Breast epithelium (tissue), 4 donors: Measurements from ENCODE around the gene CXCL12. TPM values are rescaled to one million over a fixed set of nuclear protein-coding genes. Genes with fewer than 3 reads are reported as not detected.

Experiments used
- DNase-seq, 2 donors: peaks; one replicate each; pipeline ENCODE4 v3.0.0-alpha.2; 2019; ENCODE audit warnings: low spot score in 2 of 2
- H3K27ac ChIP-seq, 2 donors: fragments of 200-600 bp; sonication (generic) in 1 of 2; one replicate each; pipeline ENCODE4 v1.5.1; 2016 to 2019; ENCODE audit warnings: mild to moderate bottlenecking in 1 of 2
- H3K27me3 ChIP-seq, 2 donors: fragments of 200-600 bp; sonication (generic) in 1 of 2; one replicate each; pipeline versions ENCODE4 v1.5.1 to v1.6.0; 2017 to 2019; ENCODE audit warnings: control low read depth in 1 of 2, mild to moderate bottlenecking in 1 of 2
- H3K36me3 ChIP-seq: fragments of 200-600 bp; one replicate; pipeline ENCODE4 v1.5.1; 2019
- H3K4me1 ChIP-seq, 2 donors: fragments of 200-600 bp; sonication (generic); one replicate each; pipeline ENCODE4 v1.5.1; 2016 to 2019; ENCODE audit warnings: control low read depth in 1 of 2
- H3K4me3 ChIP-seq, 3 donors: fragments of 200-600 bp; sonication (generic); 1 replicate in 2 of 3; 2 replicates in 1 of 3; pipeline ENCODE4 v1.5.1; 2016 to 2019; ENCODE audit warnings: mild to moderate bottlenecking in 3 of 3, moderate library complexity in 2 of 3
- H3K9me3 ChIP-seq, 2 donors: fragments of 200-600 bp; sonication (generic) in 1 of 2; one replicate each; pipeline ENCODE4 v1.5.1; 2016 to 2019; ENCODE audit warnings: control low read depth in 1 of 2
- POLR2A ChIP-seq: fragments of 450-650 bp; IDR thresholded peaks from one replicate; pipeline ENCODE4 v1.6.1; 2016; ENCODE audit warnings: antibody characterized with exemption, mild to moderate bottlenecking, moderate library complexity
- POLR2AphosphoS5 ChIP-seq, 3 donors: sonication (generic); formaldehyde crosslinking; IDR thresholded peaks; one replicate each; pipeline ENCODE4 v1.6.1; 2017; ENCODE audit warnings: antibody characterized with exemption in 3 of 3
- intact Hi-C: fragments of 100-400 bp; cut with DNase I; formaldehyde crosslinking; loops from one replicate; pipeline ENCODE4 v1.15.1; 2023; ENCODE audit warnings: low total_unique reads
- total RNA-seq, 3 donors: library from RNA; depleted of rRNA; stranded (reverse); fragments of >200 nt; gene quantifications; one replicate each; pipeline ENCODE4 v1.1.0, GENCODE V29; 2016
- TF ChIP-seq, protein P1 (sequence below), 3 donors: fragments of 450-650 bp; IDR thresholded peaks; one replicate each; pipeline ENCODE4 v1.5.1; 2016 to 2017; ENCODE audit warnings: antibody characterized with exemption in 3 of 3, mild to moderate bottlenecking in 3 of 3, moderate library complexity in 3 of 3

The CXCL12 gene
- total RNA-seq, 3 donors from 2014 or later = 66.4 to 164 (median 103) TPM

DNA sequence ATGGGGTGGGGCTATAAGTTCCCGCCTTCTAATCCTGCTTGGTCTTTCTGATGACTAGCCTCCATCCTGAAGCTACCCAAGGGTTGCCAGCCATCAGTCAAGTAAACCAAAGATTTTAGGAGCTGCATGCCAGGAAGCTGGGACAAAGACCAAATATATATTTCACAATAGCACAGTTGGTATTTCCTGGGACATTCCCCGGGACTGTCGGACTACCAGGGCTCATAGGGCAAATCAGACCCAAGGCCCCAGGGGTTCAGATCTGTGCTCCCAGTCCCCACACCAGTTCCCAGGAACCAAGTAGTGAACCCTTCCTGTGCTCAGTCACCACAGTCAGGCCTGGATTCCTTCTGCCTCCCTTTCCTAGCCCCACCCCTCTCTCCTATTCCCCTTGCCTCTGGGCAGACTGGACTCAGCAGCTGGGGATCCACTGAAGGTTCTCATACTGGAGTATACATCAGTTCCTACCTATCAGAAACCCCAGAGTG, 5.7 kb upstream of the CXCL12 start:
- TF ChIP-seq POLR2A (no peak), POLR2AphosphoS5 (IDR thresholded peaks at IDR 0.05) (no peak)
- TF ChIP-seq, protein P1, sequence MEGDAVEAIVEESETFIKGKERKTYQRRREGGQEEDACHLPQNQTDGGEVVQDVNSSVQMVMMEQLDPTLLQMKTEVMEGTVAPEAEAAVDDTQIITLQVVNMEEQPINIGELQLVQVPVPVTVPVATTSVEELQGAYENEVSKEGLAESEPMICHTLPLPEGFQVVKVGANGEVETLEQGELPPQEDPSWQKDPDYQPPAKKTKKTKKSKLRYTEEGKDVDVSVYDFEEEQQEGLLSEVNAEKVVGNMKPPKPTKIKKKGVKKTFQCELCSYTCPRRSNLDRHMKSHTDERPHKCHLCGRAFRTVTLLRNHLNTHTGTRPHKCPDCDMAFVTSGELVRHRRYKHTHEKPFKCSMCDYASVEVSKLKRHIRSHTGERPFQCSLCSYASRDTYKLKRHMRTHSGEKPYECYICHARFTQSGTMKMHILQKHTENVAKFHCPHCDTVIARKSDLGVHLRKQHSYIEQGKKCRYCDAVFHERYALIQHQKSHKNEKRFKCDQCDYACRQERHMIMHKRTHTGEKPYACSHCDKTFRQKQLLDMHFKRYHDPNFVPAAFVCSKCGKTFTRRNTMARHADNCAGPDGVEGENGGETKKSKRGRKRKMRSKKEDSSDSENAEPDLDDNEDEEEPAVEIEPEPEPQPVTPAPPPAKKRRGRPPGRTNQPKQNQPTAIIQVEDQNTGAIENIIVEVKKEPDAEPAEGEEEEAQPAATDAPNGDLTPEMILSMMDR (IDR thresholded peaks at IDR 0.05) = no peak

DNA sequence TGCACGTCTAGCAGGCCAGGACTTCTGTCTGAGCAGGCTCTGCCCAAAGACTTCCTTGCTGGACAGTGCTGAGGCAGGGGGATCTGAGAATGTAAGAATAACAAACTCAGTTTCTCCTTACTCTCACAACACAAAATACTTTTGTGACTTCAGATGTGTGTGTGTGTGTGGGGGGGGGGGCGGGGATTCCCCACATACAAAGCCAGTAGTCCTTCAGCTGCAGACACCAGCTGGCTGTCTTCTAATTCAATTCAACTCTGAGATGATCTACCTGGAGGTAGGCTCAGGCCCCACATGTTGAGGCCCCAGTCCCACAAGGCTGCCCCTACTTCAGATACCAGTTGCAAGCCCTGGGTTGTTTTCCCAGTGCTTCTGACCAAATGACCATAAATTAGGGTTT, 4.7 kb upstream of the CXCL12 start:
- Histone ChIP-seq H3K36me3 (no peaks in the 10 kb centered on the region), H3K27ac (no peak overlapping the region), H3K4me3 (no peak overlapping the region), H3K4me1 (no peaks in the 10 kb centered on the region), H3K27me3 (peaks cover 0 to 18% of the 10 kb centered on the region in 2 donors), H3K9me3 (no peaks in the 10 kb centered on the region)
- intact Hi-C loops = no loop called here
- TF ChIP-seq, protein P1 (IDR thresholded peaks at IDR 0.05) = no peak
- TF ChIP-seq POLR2AphosphoS5 (IDR thresholded peaks at IDR 0.05) (no peak), POLR2A (no peak)
- no peak for DNase-seq

More for the DNA sequence above, 5.7 kb upstream of the CXCL12 start:
- intact Hi-C loops = no loop called here
- no peaks in the 10 kb centered on the region for H3K9me3 ChIP-seq
- no peaks in the 10 kb centered on the region for H3K36me3 ChIP-seq
- peaks cover 0 to 7% of the 10 kb centered on the region in 2 donors for H3K27me3 ChIP-seq
- H3K4me1 ChIP-seq = no peaks in the 10 kb centered on the region
- H3K27ac ChIP-seq = no peak overlapping the region
- H3K4me3 ChIP-seq = no peak overlapping the region
- no peak for DNase-seq

DNA sequence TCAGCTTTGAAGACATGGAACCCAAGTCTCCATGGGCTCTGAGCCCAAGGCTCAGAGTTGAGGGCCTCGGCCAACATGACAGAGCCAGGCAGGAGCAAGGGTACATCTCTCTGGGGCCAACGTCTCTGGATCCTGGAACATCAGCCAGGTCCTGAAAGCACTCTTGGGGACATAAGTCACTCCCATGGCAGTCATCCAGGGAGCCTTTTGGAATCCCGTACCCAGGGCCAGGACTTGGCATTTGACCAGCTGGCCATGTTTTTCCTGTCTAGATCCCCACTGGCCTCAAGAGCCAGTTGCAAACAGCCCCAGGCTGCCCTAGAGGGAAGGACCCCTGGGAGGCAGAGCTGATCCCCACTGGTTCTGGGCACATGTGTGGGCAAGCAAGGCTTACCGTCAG, 4.3 kb upstream of the CXCL12 start:
- Histone ChIP-seq H3K4me1 (no peaks in the 10 kb centered on the region), H3K4me3 (no peak overlapping the region), H3K36me3 (no peaks in the 10 kb centered on the region), H3K9me3 (no peaks in the 10 kb centered on the region), H3K27ac (no peak overlapping the region), H3K27me3 (peaks cover 0 to 22% of the 10 kb centered on the region in 2 donors)
- TF ChIP-seq, protein P1 (IDR thresholded peaks at IDR 0.05) = no peak
- TF ChIP-seq POLR2A (no peak), POLR2AphosphoS5 (IDR thresholded peaks at IDR 0.05) (no peak)
- no peak for DNase-seq
- intact Hi-C loops = no loop called here

DNA sequence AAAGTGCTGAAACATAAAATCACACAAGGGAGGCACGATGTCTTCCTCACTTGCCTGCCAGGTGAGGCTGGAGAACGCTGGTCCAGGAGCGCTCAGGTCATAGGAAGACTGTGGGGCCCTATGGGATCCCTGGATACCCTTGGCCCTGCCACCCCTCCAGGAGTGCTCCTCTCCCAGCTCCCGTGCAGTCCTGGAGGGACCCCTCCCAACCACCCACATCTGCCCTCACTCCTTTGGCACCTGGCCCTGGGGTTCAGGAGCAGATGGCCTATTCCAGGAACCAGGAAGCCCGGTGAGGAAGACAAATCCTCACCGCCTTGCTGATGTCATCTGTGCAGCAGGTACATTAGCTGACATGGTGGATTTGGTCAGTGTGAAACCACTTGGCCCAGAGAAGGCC, 3.7 kb upstream of the CXCL12 start:
- TF ChIP-seq, protein P1 (IDR thresholded peaks at IDR 0.05) = no peak
- TF ChIP-seq POLR2A (no peak), POLR2AphosphoS5 (IDR thresholded peaks at IDR 0.05) (no peak)
- Histone ChIP-seq H3K4me1 (no peaks in the 10 kb centered on the region), H3K9me3 (no peaks in the 10 kb centered on the region), H3K27me3 (peaks cover 0 to 22% of the 10 kb centered on the region in 2 donors), H3K27ac (no peak overlapping the region), H3K4me3 (no peak overlapping the region), H3K36me3 (no peaks in the 10 kb centered on the region)
- no peak for DNase-seq
- intact Hi-C loops = no loop called here

DNA sequence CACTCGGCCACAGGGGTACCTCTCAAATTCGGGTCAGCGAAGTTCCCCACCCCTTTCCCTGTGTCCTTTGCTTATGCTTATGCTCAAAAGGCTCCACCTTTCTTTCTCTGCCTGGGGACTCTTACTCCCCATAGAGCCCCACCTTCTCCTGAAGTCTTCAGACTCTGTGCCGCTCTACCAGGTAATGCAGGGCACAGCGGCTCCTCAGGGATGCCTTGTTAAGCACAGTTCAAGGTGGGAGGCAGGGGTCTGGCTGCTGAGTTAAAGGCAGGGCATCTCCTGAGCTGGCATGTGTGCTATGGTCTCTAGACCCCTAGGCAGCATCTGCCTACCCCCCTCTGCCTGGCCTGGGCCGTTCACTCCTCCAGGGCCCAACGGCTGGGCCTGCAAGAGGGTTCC, 3.0 kb upstream of the CXCL12 start:
- TF ChIP-seq POLR2AphosphoS5 (IDR thresholded peaks at IDR 0.05) = no peak
- TF ChIP-seq, protein P1 (IDR thresholded peaks at IDR 0.05) = no peak
- no peak for TF ChIP-seq POLR2A
- Histone ChIP-seq H3K9me3 (no peaks in the 10 kb centered on the region), H3K4me1 (no peaks in the 10 kb centered on the region), H3K4me3 (no peak overlapping the region), H3K27me3 (peaks cover 0 to 25% of the 10 kb centered on the region in 2 donors), H3K27ac (no peak overlapping the region), H3K36me3 (no peaks in the 10 kb centered on the region)
- no peak for DNase-seq
- intact Hi-C loops = no loop called here
